ENCODE measurements around the gene MACC1.

MACC1 gene

GRCh38 chr7:20111821-20112542, 105.2 kb downstream of the MACC1 start:
- in situ Hi-C loops (cut with MboI; ENCODE audit: low pct_unique_long_range_greater_than_20kb, low sequenced_read_pairs, unreplicated experiment): no loop called here
- no peak for TF ChIP-seq CTCF (IDR thresholded peaks at IDR 0.05; ENCODE audit: extremely low read depth, insufficient read depth, missing control alignments)
- no peak for DNase-seq (ENCODE audit: low spot score)

- DNase-seq (ENCODE audit: low spot score): no peak
- in situ Hi-C loops (cut with MboI; ENCODE audit: low pct_unique_long_range_greater_than_20kb, low sequenced_read_pairs, unreplicated experiment): no loop called here
- no peak for TF ChIP-seq CTCF (IDR thresholded peaks at IDR 0.05; ENCODE audit: extremely low read depth, insufficient read depth, missing control alignments)
Observed at GRCh38 chr7:20107582-20107981, 109.6 kb downstream of the MACC1 start.

- in situ Hi-C loops (cut with MboI; ENCODE audit: low pct_unique_long_range_greater_than_20kb, low sequenced_read_pairs, unreplicated experiment): no loop called here
- no peak for DNase-seq (ENCODE audit: low spot score)
- TF ChIP-seq CTCF (IDR thresholded peaks at IDR 0.05; ENCODE audit: extremely low read depth, insufficient read depth, missing control alignments): no peak
Observed at GRCh38 chr7:20104696-20105095, 112.5 kb downstream of the MACC1 start.

- in situ Hi-C loops (cut with MboI; ENCODE audit: low pct_unique_long_range_greater_than_20kb, low sequenced_read_pairs, unreplicated experiment): no loop called here
- no peak for DNase-seq (ENCODE audit: low spot score)
- no peak for TF ChIP-seq CTCF (IDR thresholded peaks at IDR 0.05; ENCODE audit: extremely low read depth, insufficient read depth, missing control alignments)
Observed at GRCh38 chr7:20102982-20103381, 114.2 kb downstream of the MACC1 start.

- TF ChIP-seq CTCF (IDR thresholded peaks at IDR 0.05; ENCODE audit: extremely low read depth, insufficient read depth, missing control alignments): no peak
- no peak for DNase-seq (ENCODE audit: low spot score)
- in situ Hi-C loops (cut with MboI; ENCODE audit: low pct_unique_long_range_greater_than_20kb, low sequenced_read_pairs, unreplicated experiment): no loop called here
Observed at GRCh38 chr7:20095862-20096261, 121.3 kb downstream of the MACC1 start.

- in situ Hi-C loops (cut with MboI; ENCODE audit: low pct_unique_long_range_greater_than_20kb, low sequenced_read_pairs, unreplicated experiment): no loop called here
- no peak for TF ChIP-seq CTCF (IDR thresholded peaks at IDR 0.05; ENCODE audit: extremely low read depth, insufficient read depth, missing control alignments)
- DNase-seq (ENCODE audit: low spot score): no peak
Observed at GRCh38 chr7:20095436-20095835, 121.7 kb downstream of the MACC1 start.

Measured in GM13977 (cell line).